Keratinocyte (primary cell): ENCODE results near the gene SPTBN4.
"Not testable (repeated sequence)": the region's sequence is repeated elsewhere in the genome, so short reads cannot be mapped to it uniquely, and the experiment has no call there.

Experiments used
- EZH2 ChIP-seq: IDR thresholded peaks from one replicate; pipeline ENCODE4 v1.6.1; 2012; ENCODE audit warnings: inconsistent platforms, mild to moderate bottlenecking, low read length, moderate library complexity
- TF ChIP-seq, protein P1 (sequence below), 3 experiments: IDR thresholded peaks in 1 of 3; conservative IDR thresholded peaks in 1 of 3; optimal IDR thresholded peaks in 1 of 3; 2 replicates in 2 of 3; 3 replicates in 1 of 3; pipeline versions ENCODE3 to v1.5.1; 2011; ENCODE audit warnings: low read length in 3 of 3, mild to moderate bottlenecking in 3 of 3, moderate library complexity in 2 of 3, control low read depth in 1 of 3, inconsistent platforms in 1 of 3; ENCODE audit not compliant: insufficient read depth in 2 of 3; ENCODE audit errors: extremely low read depth in 1 of 3

DNA sequence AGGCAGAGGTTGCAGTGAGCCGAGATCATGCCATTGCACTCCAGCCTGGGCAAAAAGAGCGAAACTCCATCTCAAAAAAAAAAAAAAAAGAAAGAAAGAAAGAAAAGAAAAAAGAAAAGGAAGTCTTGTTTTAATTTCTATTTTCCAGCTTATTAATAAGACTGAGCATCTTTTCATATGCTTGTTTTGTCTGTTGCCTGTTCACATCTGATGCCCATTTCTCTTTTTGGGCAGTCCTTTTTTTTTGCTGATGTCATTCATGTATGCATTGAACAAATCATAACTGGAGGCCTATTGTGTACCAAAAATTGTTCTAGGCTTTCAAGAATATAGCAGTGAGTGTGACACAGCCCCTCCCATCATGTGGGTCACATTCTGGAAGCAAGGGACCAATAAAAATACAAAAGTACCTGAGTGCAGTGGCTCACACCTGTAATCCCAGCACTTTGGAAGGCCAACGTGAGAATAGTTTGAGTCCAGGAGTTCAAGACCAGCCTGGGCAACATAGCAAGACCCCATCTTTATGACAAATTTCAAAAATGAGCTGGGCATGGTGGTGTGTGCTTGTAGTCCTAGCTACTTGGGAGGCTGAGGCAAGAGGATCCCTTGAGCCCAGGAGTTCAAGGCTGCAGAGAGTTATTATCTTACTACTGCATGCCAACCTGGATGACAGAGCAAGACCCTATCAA is 79.5 kb downstream of the SPTBN4 start:
- TF ChIP-seq, protein P1, sequence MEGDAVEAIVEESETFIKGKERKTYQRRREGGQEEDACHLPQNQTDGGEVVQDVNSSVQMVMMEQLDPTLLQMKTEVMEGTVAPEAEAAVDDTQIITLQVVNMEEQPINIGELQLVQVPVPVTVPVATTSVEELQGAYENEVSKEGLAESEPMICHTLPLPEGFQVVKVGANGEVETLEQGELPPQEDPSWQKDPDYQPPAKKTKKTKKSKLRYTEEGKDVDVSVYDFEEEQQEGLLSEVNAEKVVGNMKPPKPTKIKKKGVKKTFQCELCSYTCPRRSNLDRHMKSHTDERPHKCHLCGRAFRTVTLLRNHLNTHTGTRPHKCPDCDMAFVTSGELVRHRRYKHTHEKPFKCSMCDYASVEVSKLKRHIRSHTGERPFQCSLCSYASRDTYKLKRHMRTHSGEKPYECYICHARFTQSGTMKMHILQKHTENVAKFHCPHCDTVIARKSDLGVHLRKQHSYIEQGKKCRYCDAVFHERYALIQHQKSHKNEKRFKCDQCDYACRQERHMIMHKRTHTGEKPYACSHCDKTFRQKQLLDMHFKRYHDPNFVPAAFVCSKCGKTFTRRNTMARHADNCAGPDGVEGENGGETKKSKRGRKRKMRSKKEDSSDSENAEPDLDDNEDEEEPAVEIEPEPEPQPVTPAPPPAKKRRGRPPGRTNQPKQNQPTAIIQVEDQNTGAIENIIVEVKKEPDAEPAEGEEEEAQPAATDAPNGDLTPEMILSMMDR (optimal IDR thresholded peaks at IDR 0.05 in 1 of 3, IDR thresholded peaks at IDR 0.05 in 1 of 3, conservative IDR thresholded peaks at IDR 0.05 in 1 of 3; ENCODE audit: extremely low read depth in 1 of 3, insufficient read depth in 2 of 3, low read length in 3 of 3) = not testable (repeated sequence)
- TF ChIP-seq EZH2 = not testable (repeated sequence)
